Thyroid gland (tissue), 4 donors: ENCODE data around the gene PAX8. TPM values are rescaled to one million over a fixed set of nuclear protein-coding genes. Genes with fewer than 3 reads are reported as not detected.
"Not testable (repeated sequence)": the region's sequence is repeated elsewhere in the genome, so short reads cannot be mapped to it uniquely, and the experiment has no call there.

Experiments
- DNase-seq, 2 donors: peaks; one replicate each; pipeline ENCODE4 v3.0.0-alpha.2; 2019
- H3K27ac ChIP-seq, 3 donors: fragments of 200-600 bp; sonication (generic); 1 replicate in 2 of 3; 2 replicates in 1 of 3; pipeline ENCODE4 v1.5.1; 2016 to 2019; ENCODE audit warnings: mild to moderate bottlenecking in 1 of 3, moderate library complexity in 1 of 3
- H3K27me3 ChIP-seq: fragments of 200-600 bp; sonication (generic); one replicate; pipeline ENCODE4 v1.5.1; 2019
- H3K36me3 ChIP-seq, 2 donors: fragments of 200-600 bp; sonication (generic); one replicate each; pipeline ENCODE4 v1.5.1; 2016 to 2019
- H3K4me1 ChIP-seq, 2 donors: fragments of 200-600 bp; sonication (generic); one replicate each; pipeline ENCODE4 v1.5.1; 2017 to 2019
- H3K4me3 ChIP-seq, 3 donors: fragments of 200-600 bp; sonication (generic); replicated peaks in 1 of 3; 1 replicate in 2 of 3; 2 replicates in 1 of 3; pipeline ENCODE4 v1.5.1; 2016; ENCODE audit warnings: mild to moderate bottlenecking in 1 of 3
- H3K9me3 ChIP-seq: fragments of 200-600 bp; sonication (generic); one replicate; pipeline ENCODE4 v1.5.1; 2017
- POLR2A ChIP-seq, 2 donors: fragments of 450-650 bp; IDR thresholded peaks; one replicate each; pipeline ENCODE4 v1.6.1; 2017; ENCODE audit warnings: antibody characterized with exemption in 2 of 2, mild to moderate bottlenecking in 2 of 2, moderate library complexity in 1 of 2
- WGBS, 2 donors: methylation state at CpG; one replicate each; pipeline ENCODE4 v1.1.5; 2017; 5-methylcytosine and 5-hydroxymethylcytosine counted together
- intact Hi-C: fragments of 100-400 bp; cut with DNase I; formaldehyde crosslinking; loops from one replicate; pipeline ENCODE4 v1.15.1; 2023
- total RNA-seq, 4 donors: library from RNA; depleted of rRNA; stranded (reverse); fragments of >200 nt; gene quantifications; one replicate each; pipeline ENCODE4 v1.2.3, GENCODE V29; 2016
- TF ChIP-seq, protein P1 (sequence below), 6 experiments: fragments of 200-600 bp in 3 of 6; fragments of 450-650 bp in 3 of 6; sonication (generic) in 3 of 6; IDR thresholded peaks; one replicate each; pipeline ENCODE4 v1.5.1; 2016 to 2019; ENCODE audit warnings: antibody characterized with exemption in 6 of 6, mild to moderate bottlenecking in 2 of 6, inconsistent platforms in 1 of 6, moderate library complexity in 1 of 6

Gene PAX8
- total RNA-seq, 4 donors from 2014 or later, result 1,318 to 2,156 (median 1,767) TPM

DNA sequence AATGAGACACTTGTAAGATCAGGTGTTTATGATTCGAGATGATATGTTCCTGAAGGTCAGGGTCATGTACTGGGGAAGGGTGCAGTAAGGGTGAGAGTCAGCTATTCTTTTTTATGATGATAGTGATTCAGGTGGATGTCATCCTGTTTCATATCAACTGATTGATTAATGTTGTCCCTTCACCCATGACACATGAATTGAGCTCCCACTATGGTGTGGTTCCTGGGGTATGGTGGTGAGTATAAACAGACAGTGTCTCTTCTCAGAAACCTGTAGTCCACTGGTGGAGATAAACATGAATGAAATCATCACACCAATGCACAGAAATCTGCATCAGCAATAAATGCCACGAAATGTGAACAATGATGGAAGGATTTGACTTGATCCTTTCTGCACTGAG, 37.4 kb upstream of the PAX8 start:
- Histone ChIP-seq H3K27ac (no peak overlapping the region), H3K9me3 (no peaks in the 10 kb centered on the region), H3K4me1 (no peaks in the 10 kb centered on the region), H3K4me3 (no peak overlapping the region), H3K36me3 (no peaks in the 10 kb centered on the region), H3K27me3 (no peaks in the 10 kb centered on the region)
- TF ChIP-seq, protein P1, sequence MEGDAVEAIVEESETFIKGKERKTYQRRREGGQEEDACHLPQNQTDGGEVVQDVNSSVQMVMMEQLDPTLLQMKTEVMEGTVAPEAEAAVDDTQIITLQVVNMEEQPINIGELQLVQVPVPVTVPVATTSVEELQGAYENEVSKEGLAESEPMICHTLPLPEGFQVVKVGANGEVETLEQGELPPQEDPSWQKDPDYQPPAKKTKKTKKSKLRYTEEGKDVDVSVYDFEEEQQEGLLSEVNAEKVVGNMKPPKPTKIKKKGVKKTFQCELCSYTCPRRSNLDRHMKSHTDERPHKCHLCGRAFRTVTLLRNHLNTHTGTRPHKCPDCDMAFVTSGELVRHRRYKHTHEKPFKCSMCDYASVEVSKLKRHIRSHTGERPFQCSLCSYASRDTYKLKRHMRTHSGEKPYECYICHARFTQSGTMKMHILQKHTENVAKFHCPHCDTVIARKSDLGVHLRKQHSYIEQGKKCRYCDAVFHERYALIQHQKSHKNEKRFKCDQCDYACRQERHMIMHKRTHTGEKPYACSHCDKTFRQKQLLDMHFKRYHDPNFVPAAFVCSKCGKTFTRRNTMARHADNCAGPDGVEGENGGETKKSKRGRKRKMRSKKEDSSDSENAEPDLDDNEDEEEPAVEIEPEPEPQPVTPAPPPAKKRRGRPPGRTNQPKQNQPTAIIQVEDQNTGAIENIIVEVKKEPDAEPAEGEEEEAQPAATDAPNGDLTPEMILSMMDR (IDR thresholded peaks at IDR 0.05), result no peak
- no peak for TF ChIP-seq POLR2A (IDR thresholded peaks at IDR 0.05)
- intact Hi-C loops, result no loop called here
- DNase-seq, result no peak
- 85 to 88% methylated on average over 2 of the region's 2 CpGs for WGBS, 2 donors

DNA sequence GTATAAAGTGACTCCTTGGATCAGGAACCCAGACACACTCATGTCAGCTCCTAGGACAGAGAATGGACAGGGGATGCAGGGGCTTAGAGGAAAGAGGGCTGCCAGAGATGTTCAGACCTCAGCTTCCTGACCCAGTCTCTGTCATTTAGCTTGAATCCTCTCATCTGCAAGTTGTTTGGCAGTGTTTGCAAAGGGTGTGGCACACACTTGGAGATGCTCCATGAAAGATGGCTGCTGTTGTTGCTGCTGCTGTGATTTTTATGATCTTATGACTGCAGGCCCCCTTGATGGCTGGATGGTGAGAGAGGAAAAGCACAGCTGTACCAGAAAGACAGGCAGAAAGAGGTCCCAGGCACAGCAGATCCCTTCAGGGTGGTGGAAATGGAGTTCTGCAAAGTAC, 35.9 kb upstream of the PAX8 start:
- H3K4me3 ChIP-seq, H3K27ac ChIP-seq, DNase-seq, H3K27me3 ChIP-seq, intact Hi-C loops, H3K4me1 ChIP-seq, H3K36me3 ChIP-seq, H3K9me3 ChIP-seq: not testable (repeated sequence)

DNA sequence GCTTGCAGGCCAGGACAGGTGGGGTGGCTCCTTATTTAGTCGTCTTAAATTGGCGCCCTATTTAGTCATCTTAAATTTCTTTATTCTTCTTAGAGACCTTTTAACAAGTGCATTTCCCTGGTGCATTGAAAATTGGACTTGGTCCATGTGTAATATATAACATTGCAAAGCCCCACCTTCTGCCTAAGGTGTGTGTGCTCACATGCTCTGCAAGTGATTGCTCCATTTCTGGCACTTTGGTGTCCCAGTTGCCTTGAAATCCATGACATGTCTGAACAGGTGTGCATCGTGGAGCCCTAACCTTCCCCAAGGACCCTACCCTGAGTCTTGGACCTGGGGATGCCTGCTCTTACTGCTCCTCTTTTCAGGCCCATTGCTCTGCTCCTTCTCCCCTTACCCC, 35.5 kb upstream of the PAX8 start:
- WGBS, 2 donors, result 86 to 89% methylated on average over 3 of the region's 3 CpGs

DNA sequence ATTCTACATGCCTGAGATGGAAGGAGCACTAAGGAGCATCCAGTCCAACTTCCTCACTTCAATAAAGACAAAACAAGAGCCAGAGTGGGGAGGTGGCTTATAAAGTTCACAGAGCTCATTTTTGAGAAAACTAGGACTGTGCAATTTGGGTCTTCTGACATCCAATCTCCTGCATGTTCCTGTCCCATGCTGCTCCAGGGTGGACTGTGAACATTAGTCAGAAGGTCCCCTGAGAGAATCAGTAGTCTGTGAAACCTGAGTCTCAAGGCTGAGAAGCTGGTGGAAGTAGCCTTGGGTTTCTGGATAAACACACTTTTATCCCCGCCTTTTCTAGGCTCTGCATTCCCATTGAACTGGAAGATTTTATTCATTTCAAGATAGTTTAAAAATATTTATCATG, 33.1 kb upstream of the PAX8 start:
- not testable (repeated sequence) for H3K27me3 ChIP-seq, H3K36me3 ChIP-seq, H3K9me3 ChIP-seq, H3K27ac ChIP-seq, H3K4me3 ChIP-seq, H3K4me1 ChIP-seq, DNase-seq
- intact Hi-C loops, result loop anchor here (2.0 kb wide), 1 partner anchor 31 kb away; no protein-coding TSS in a partner anchor
- 90 to 94% methylated on average over 1 of the region's 1 CpG for WGBS, 2 donors

More for the DNA sequence above, 35.5 kb upstream of the PAX8 start:
- DNase-seq, intact Hi-C loops, H3K9me3 ChIP-seq, H3K4me3 ChIP-seq, H3K27me3 ChIP-seq, H3K4me1 ChIP-seq, H3K36me3 ChIP-seq, H3K27ac ChIP-seq: not testable (repeated sequence)

DNA sequence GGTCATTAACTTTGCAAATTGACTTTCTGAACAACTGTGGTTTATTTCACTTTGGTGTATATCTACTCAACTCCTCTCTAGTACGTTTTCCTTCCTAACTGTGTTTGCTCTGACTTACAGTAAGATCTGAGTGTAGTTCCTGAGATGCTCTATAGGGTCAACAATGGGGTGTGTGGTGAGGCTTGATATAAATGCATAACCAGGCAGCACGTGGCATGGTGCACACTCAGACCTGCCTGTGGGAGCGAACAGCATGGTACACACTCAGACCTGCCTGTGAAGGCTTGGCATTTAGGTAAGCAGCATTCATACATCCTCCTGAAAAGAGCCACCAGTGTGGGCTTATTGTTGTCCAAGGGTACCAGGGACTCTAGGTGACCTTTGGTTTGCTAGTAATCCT, 32.5 kb upstream of the PAX8 start:
- H3K27ac ChIP-seq, H3K4me1 ChIP-seq, H3K27me3 ChIP-seq, H3K36me3 ChIP-seq, DNase-seq, H3K4me3 ChIP-seq, H3K9me3 ChIP-seq, intact Hi-C loops: not testable (repeated sequence)
- 86 to 90% methylated on average over 3 of the region's 3 CpGs for WGBS, 2 donors

DNA sequence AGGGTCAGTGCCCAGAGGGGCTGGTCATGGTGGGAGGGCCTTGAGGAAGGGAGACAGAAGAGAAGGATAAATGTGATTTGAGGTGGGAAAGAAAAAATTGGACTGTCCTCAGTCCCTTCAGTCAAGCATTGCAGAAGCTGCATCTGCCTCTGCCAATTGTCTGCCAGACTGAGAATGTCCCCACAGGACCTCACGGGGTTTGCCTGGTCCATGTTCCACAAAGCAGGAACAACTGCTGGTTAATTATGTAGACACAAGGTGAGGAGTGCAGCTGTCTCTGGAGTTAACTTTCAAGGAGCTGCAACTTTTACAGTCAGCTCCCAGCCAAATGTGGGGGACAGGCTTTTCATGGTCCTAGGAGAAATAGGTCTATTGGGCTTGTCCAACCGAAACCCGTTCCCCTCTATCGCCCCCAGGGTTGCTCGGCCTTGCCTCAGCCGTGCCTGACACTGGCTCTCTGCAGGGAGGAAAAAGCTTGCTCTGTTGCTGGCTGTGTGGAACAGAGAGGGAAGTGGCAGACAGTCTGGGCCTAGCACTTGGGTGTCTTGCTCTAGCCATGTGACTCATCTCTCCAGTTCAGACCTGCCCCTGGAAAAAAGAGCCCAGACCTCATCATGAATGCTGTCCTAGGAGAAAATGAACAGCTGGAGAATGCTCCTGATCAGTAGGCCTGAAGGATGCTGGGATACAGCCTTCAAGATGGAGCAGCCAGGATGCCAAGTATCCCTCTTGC, 31.1 kb upstream of the PAX8 start:
- intact Hi-C loops, result no loop called here
- Histone ChIP-seq H3K27ac (peak overlapping the region in 1 of 3 donors; percentile 11), H3K4me1 (peaks cover 7 to 9% of the 10 kb centered on the region in 2 donors), H3K9me3 (no peaks in the 10 kb centered on the region), H3K4me3 (no peak overlapping the region), H3K27me3 (no peaks in the 10 kb centered on the region), H3K36me3 (no peaks in the 10 kb centered on the region)
- 36 to 59% methylated on average over 2 to 6 of the region's 6 CpGs for WGBS, 2 donors
- TF ChIP-seq, protein P1 (IDR thresholded peaks at IDR 0.05), result no peak
- TF ChIP-seq POLR2A (IDR thresholded peaks at IDR 0.05), result no peak
- peak; percentile 39 to 45 for DNase-seq

DNA sequence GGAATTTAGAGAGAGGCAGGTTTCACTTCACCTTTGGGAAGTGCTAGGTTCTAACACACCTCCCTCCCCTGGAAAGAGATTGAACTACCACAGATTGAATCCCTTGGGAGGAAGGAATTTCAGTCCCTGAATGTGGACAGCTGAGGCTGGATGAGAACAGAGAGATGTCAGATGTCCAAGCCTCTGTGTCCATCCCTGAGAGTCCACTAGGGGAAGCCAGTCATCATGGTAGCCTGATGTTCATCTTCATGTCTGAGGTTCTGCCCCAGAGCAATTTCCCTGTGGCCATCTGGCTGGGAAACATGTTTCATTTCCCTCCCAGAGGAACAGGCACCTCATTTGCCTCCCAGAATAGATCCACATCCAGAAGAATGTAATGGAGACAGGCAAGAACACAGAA, 30.1 kb upstream of the PAX8 start:
- H3K27me3 ChIP-seq, H3K27ac ChIP-seq, H3K4me1 ChIP-seq, intact Hi-C loops, H3K9me3 ChIP-seq, H3K4me3 ChIP-seq, H3K36me3 ChIP-seq, DNase-seq: not testable (repeated sequence)

DNA sequence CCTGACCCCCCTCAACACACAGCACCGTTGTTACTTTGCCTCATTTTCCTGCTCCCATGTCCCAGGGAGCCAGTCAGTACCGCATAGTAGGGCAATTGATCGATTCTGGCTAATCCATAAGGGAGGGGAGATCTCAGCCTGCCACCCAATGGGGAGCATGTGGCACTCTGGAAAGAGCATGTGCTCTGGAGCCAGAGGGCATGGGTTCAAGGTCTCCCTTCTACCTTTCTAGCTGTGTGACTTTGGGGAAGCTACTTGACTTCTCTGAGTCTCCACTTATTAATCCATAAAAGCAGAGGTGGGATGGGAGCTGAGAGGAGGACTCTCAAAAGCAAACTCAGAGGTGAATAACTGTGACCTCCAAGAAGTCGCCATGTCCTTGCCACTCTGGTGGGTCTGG, 27.5 kb upstream of the PAX8 start:
- 85 to 86% methylated on average over 1 to 4 of the region's 4 CpGs for WGBS, 2 donors
- H3K9me3 ChIP-seq, intact Hi-C loops, DNase-seq, H3K36me3 ChIP-seq, H3K4me3 ChIP-seq, H3K4me1 ChIP-seq, H3K27me3 ChIP-seq, H3K27ac ChIP-seq: not testable (repeated sequence)

DNA sequence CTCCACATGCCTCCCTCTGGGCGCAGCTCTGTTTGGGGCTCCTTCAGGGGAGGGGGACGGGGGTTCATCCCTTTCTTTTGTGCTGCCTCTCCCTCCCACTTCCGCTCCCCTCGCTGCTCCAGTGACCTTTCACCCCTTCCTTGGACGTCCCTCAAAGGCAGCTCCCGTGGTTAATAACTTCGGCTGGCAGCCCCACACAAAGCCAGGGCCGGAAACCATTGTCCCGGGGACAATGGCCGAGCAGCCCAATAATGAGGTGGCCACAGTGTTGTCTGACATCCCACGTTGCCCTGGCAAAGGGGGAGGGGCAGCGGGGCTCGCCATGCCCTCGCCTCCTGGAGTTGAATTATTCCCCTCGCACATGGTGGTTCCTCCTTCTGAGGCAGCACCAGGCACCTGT, 27.0 kb upstream of the PAX8 start:
- H3K27ac ChIP-seq, H3K4me1 ChIP-seq, H3K4me3 ChIP-seq, DNase-seq, H3K27me3 ChIP-seq, H3K36me3 ChIP-seq, H3K9me3 ChIP-seq, intact Hi-C loops: not testable (repeated sequence)
- WGBS, 2 donors, result 58 to 65% methylated on average over 9 to 13 of the region's 15 CpGs
